Vagina (tissue), 2 donors: ENCODE measurements around the gene LRCH1. TPM values are rescaled to one million over a fixed set of nuclear protein-coding genes. Genes with fewer than 3 reads are reported as not detected.

Experiments used
- DNase-seq, 2 donors: peaks; one replicate each; pipeline ENCODE4 v3.0.0-alpha.2; 2017; ENCODE audit errors: extremely low spot score in 2 of 2
- H3K27ac ChIP-seq: fragments of 200-600 bp; sonication (generic); one replicate; pipeline ENCODE4 v1.5.1; 2019
- H3K27me3 ChIP-seq: fragments of 200-600 bp; sonication (generic); one replicate; pipeline ENCODE4 v1.5.1; 2019
- H3K36me3 ChIP-seq, 2 donors: fragments of 200-600 bp; sonication (generic); one replicate each; pipeline ENCODE4 v1.5.1; 2017 to 2019
- H3K4me1 ChIP-seq: fragments of 200-600 bp; sonication (generic); one replicate; pipeline ENCODE4 v1.5.1; 2019
- H3K4me3 ChIP-seq, 2 donors: fragments of 200-600 bp; sonication (generic); 1 replicate in 1 of 2; 2 replicates in 1 of 2; pipeline ENCODE4 v1.5.1; 2016 to 2019
- H3K9me3 ChIP-seq: fragments of 200-600 bp; sonication (generic); one replicate; pipeline ENCODE4 v1.5.1; 2019
- POLR2A ChIP-seq, 2 donors: fragments of 450-650 bp; IDR thresholded peaks; one replicate each; pipeline ENCODE4 v1.6.1; 2017; ENCODE audit warnings: antibody characterized with exemption in 2 of 2, mild to moderate bottlenecking in 2 of 2, moderate library complexity in 2 of 2
- POLR2AphosphoS5 ChIP-seq, 2 donors: sonication (generic); formaldehyde crosslinking; IDR thresholded peaks; one replicate each; pipeline ENCODE4 v1.9.0; 2017; ENCODE audit warnings: antibody characterized with exemption in 2 of 2, mild to moderate bottlenecking in 2 of 2, low read depth in 1 of 2; ENCODE audit not compliant: insufficient read depth in 1 of 2
- intact Hi-C: fragments of 100-400 bp; cut with DNase I; formaldehyde crosslinking; loops from one replicate; pipeline ENCODE4 v1.15.1; 2023
- total RNA-seq: library from RNA; depleted of rRNA; stranded (reverse); fragments of >200 nt; gene quantifications from one replicate; pipeline ENCODE4 v1.2.3, GENCODE V29; 2016
- TF ChIP-seq, protein P1 (sequence below), 3 experiments: fragments of 450-650 bp in 2 of 3; fragments of 200-600 bp in 1 of 3; sonication (generic) in 1 of 3; IDR thresholded peaks; one replicate each; pipeline ENCODE4 v1.5.1; 2017 to 2019; ENCODE audit warnings: antibody characterized with exemption in 3 of 3, mild to moderate bottlenecking in 2 of 3, moderate library complexity in 2 of 3

Gene LRCH1
- total RNA-seq, 1 donor from 2014 or later = 21.4 TPM

DNA sequence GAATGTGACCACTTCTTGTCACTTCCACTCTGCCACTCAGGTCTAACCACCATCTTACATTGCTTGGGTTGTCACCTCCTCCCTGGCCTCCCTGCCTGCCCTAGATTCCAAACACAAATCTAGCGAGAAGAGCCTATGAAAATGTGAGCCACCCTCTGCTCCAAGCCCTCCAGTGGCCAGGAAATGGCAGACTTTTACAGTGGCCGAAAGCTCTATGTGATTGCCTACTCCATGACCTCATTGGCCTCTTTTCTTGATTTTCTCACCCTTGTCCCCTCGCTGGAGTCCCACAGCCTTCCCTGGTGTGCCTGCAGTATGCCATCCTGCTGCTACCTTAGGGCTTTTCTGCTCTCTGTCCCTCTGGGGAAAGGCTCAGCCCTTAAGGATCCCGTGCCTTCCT, 84.2 kb downstream of the LRCH1 start:
- H3K9me3 ChIP-seq = no peaks in the 10 kb centered on the region
- peaks cover 52% of the 10 kb centered on the region for H3K4me1 ChIP-seq
- H3K27ac ChIP-seq = no peak overlapping the region
- TF ChIP-seq POLR2AphosphoS5 (IDR thresholded peaks at IDR 0.05; ENCODE audit: insufficient read depth in 1 of 2, low read depth in 1 of 2) (no peak), POLR2A (IDR thresholded peaks at IDR 0.05) (no peak)
- TF ChIP-seq, protein P1, sequence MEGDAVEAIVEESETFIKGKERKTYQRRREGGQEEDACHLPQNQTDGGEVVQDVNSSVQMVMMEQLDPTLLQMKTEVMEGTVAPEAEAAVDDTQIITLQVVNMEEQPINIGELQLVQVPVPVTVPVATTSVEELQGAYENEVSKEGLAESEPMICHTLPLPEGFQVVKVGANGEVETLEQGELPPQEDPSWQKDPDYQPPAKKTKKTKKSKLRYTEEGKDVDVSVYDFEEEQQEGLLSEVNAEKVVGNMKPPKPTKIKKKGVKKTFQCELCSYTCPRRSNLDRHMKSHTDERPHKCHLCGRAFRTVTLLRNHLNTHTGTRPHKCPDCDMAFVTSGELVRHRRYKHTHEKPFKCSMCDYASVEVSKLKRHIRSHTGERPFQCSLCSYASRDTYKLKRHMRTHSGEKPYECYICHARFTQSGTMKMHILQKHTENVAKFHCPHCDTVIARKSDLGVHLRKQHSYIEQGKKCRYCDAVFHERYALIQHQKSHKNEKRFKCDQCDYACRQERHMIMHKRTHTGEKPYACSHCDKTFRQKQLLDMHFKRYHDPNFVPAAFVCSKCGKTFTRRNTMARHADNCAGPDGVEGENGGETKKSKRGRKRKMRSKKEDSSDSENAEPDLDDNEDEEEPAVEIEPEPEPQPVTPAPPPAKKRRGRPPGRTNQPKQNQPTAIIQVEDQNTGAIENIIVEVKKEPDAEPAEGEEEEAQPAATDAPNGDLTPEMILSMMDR (IDR thresholded peaks at IDR 0.05) = no peak
- no peak overlapping the region for H3K4me3 ChIP-seq
- H3K36me3 ChIP-seq = no peaks in the 10 kb centered on the region
- no peak for DNase-seq
- H3K27me3 ChIP-seq = no peaks in the 10 kb centered on the region
- intact Hi-C loops = no loop called here

DNA sequence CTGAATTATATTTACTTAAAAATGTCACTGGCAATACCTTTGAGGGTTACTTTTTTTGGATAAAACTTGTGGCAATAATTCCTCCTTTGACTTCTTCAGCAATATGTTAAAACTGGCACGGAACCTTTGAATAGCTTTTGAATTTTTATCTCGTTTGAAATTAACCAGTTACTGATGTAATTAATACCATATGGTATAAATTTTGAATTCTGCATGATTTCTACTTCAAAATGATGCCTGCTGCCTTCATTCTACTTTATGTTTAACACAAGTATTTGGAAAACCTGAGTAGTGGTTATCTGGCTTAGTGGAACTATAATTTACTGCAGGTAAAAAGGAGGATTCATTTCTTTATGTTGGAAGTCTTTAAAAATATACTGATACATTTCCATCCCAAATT, 85.3 kb downstream of the LRCH1 start:
- DNase-seq = no peak
- intact Hi-C loops = no loop called here
- Histone ChIP-seq H3K27me3 (no peaks in the 10 kb centered on the region), H3K36me3 (no peaks in the 10 kb centered on the region), H3K4me3 (no peak overlapping the region), H3K9me3 (no peaks in the 10 kb centered on the region), H3K27ac (no peak overlapping the region), H3K4me1 (peaks cover 55% of the 10 kb centered on the region)
- no peak for TF ChIP-seq POLR2AphosphoS5 (IDR thresholded peaks at IDR 0.05; ENCODE audit: insufficient read depth in 1 of 2, low read depth in 1 of 2)
- TF ChIP-seq, protein P1 (IDR thresholded peaks at IDR 0.05) = no peak
- TF ChIP-seq POLR2A (IDR thresholded peaks at IDR 0.05) = no peak

DNA sequence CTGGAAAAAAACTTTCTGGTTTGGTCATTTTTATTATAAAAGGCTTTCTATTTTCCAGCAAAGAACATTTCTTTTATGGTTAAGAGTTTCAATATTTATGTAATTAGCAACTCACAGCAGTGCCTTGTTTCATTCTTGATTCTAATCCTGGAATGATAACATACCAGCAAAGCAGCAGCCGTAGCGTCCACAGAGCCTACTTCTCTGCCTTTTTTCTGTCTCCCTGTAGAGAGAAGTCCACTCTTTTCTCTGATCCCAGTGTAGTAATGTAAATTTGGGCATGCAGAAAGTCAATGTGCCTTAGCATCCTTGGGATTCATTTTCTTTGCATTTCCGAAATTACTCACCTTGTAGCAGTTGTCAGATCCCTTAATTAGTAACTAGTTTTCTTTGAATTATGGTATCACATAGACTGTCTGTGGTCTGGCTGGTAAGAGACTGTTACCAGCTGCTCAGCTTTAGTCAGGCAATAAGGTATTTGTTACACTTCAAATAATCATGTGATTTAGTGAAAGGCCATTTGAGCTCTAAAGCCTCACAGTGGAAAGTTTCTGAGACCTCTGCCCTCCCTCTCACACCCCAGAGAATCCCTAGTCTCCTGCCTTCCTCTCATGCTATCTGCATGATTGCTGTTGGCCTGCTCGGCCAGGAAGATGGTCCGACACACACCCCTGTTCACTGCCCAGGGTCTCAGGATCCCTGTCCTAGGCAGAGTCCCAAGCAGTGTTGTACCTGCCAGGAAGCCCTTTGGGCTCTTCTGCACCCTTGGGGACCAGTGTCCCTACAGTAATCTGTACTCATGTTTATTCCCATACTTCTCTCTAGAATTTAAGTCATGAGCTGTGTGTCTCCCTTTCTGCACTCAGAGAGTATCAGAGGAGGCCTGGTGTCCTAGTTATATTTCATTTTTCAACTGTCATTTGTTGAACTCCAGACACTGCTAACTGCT, 86.3 kb downstream of the LRCH1 start:
- H3K27ac ChIP-seq = peak overlapping the region; percentile 63
- intact Hi-C loops = no loop called here
- no peak overlapping the region for H3K4me3 ChIP-seq
- no peak for DNase-seq
- no peaks in the 10 kb centered on the region for H3K27me3 ChIP-seq
- H3K4me1 ChIP-seq = peaks cover 55% of the 10 kb centered on the region
- no peaks in the 10 kb centered on the region for H3K9me3 ChIP-seq
- H3K36me3 ChIP-seq = no peaks in the 10 kb centered on the region
- no peak for TF ChIP-seq POLR2AphosphoS5 (IDR thresholded peaks at IDR 0.05; ENCODE audit: insufficient read depth in 1 of 2, low read depth in 1 of 2)
- TF ChIP-seq POLR2A (IDR thresholded peaks at IDR 0.05) = no peak
- TF ChIP-seq, protein P1 (IDR thresholded peaks at IDR 0.05) = no peak

DNA sequence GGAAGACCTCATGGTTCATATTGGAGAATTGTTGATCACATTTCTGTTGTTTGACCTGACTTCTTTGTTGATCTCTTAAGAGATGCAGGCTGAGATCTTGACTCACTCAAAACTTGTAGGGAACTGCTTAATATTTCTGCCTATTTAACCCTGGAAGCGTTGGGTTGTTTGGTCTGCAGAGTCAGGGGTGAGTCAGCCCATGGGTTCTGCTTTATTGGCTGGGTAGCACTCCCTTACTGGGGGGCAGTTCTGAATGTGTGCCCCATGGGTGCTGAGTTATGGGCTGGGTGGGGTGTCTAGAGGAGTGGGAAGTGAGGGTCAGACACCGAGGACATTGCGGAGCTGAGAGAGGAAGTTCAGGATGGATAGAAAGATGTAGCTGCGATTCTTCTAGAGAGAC, 87.9 kb downstream of the LRCH1 start:
- peak overlapping the region; percentile 28 for H3K27ac ChIP-seq
- TF ChIP-seq, protein P1 (IDR thresholded peaks at IDR 0.05) = no peak
- TF ChIP-seq POLR2AphosphoS5 (IDR thresholded peaks at IDR 0.05; ENCODE audit: insufficient read depth in 1 of 2, low read depth in 1 of 2) = no peak
- TF ChIP-seq POLR2A (IDR thresholded peaks at IDR 0.05) = no peak
- H3K4me3 ChIP-seq = no peak overlapping the region
- intact Hi-C loops = no loop called here
- no peak for DNase-seq
- no peaks in the 10 kb centered on the region for H3K36me3 ChIP-seq
- peaks cover 53% of the 10 kb centered on the region for H3K4me1 ChIP-seq
- no peaks in the 10 kb centered on the region for H3K9me3 ChIP-seq
- no peaks in the 10 kb centered on the region for H3K27me3 ChIP-seq
